Dedifferentiated amniotic fluid mesenchymal stem cell (primary cell): ENCODE data around the gene CATSPERD.
A peak's percentile ranks its signal among the peaks of the same experiment; 100 is the strongest.
"Not testable (repeated sequence)": the region's sequence is repeated elsewhere in the genome, so short reads cannot be mapped to it uniquely, and the experiment has no call there.

Experiments
- DNase-seq: peaks from one replicate; pipeline ENCODE4 v3.0.0-alpha.2; 2016; ENCODE audit errors: extremely low spot score

Gene CATSPERD

DNA sequence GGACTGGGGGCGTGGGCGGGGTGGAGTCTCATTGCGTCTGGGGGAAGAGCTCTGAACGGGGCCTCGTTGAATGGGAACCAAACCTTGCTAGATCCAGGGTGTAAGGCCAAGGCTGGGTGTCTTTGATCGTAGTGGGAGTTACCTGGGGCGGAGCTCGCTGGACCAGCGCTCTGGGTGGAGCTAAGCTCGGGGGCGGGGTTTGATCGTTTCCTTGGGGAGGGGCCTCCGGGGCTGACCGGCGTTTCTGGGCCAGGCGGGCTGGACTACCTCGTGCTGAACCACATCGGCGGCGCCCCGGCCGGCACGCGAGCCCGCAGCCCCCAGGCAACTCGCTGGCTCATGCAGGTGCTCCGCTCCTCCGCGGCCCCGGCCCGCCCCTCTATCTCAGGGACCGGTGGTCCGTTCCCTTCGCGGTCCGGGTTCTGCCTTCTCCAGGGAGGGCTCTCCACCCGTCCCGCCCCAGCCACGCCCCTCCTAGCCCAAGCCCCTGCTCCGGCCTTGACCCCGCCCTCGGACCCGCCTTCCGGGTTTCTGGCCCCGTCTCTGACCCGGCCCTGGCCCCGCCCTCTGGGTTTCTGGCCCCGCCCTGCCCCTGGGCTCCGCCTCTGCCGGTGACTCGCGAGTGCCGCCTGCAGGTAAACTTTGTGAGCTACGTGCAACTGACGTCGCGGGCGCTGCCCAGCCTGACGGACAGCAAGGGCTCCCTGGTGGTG is 33.6 kb upstream of the CATSPERD start:
- DNase-seq, result peak; percentile 82

DNA sequence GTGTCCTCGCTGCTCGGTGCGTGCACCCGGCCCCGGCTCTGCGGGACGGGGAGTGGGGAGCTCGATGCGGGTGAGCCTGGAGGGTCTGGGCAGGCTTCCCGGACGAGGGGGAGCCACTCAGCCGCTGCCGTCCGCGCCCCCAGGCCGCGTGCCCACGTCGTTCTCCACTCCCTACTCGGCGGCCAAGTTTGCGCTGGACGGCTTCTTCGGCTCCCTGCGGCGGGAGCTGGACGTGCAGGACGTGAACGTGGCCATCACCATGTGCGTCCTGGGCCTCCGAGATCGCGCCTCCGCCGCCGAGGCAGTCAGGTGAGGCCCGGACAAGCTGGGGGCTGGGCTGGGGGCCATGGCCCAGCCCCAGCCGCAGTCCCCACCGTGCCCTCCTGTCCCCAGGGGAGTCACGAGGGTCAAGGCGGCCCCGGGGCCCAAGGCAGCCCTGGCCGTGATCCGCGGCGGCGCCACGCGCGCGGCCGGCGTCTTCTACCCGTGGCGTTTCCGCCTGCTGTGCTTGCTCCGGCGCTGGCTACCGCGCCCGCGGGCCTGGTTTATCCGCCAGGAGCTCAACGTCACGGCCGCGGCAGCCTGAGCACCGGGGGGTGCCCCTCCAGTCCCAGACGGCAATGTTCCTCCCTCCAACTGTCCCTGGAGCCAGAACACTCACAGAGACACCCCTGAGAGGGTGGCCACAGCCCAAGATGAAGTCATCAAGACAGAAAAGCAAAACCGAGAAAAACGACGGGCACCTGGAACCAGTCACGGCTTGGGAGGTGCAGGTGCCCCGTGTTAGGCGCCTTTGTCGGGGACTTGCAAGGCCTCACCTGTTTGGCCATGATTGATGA is 32.9 kb upstream of the CATSPERD start:
- no peak for DNase-seq

DNA sequence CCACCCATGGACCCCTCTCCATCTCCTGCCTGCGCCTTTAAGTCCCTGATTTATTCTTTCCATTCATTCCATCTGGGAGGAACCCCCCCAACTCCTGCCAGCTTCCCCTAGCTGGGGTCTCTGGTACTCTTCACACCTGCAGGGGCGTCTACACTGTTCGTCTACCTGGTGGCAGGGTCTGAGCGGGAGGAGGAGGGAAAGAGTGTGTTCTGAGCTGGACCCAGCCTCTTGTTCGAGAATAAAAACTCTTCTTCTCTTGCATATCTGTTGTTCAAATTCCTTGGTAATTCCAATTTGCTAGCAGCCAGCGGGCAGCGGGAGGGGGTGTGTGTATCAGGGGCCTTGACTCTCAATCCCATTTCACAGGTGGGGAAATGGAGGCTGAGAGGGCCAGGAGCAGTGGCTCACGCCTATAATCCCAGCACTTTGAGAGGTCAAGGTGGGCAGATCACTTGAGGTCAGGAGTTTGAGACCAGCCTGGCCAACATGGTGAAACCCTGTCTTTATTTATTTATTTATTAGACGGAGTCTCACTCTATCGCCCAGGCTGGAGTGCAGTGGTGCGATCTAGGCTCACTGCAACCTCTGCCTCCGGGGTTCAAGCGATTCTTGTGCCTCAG is 32.1 kb upstream of the CATSPERD start:
- DNase-seq, result not testable (repeated sequence)

DNA sequence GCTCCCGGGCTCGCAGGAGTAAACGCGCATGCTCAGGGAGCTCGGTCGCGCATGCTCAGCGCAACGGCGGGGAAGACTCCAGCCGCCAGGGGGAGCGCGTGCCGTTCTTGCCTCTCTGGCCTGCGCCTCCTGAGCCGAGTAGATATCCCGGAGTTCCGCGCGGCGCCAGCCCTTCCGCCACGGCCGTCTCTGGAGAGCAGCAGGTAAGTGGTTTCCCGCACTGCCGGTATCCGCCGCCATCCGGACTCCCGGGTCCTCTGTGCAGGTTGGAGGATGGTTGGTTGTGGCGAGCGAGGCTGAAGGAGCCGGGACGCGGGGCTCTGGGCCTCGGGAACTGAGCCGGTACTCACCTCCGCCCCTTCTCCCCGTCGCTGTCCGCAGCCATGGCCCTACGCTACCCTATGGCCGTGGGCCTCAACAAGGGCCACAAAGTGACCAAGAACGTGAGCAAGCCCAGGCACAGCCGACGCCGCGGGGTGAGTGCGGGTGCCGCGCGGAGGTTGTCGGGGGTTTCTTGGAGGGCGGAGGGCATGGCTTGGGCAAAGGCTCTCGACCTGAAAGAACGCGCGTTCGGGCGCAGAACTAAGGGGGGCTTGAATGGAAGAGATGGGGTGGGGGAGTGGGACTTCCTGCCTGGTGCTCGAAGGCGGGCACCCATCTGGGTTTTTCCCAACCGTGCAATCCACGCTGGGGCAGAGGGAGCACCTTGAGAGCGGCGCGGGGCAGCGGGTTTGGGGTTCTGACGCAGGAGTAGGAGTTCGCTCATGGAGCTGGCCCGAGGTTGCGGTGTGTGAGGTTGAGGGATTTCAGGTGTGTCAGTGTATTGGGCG is 30.1 kb upstream of the CATSPERD start, which contains the start of gene RPL36:
RPL36 (plus strand) TSS at position 171 of the 830 bp plus-strand sequence; CDS start at position 384, 213 bp downstream.
- peak; percentile 95 for DNase-seq

DNA sequence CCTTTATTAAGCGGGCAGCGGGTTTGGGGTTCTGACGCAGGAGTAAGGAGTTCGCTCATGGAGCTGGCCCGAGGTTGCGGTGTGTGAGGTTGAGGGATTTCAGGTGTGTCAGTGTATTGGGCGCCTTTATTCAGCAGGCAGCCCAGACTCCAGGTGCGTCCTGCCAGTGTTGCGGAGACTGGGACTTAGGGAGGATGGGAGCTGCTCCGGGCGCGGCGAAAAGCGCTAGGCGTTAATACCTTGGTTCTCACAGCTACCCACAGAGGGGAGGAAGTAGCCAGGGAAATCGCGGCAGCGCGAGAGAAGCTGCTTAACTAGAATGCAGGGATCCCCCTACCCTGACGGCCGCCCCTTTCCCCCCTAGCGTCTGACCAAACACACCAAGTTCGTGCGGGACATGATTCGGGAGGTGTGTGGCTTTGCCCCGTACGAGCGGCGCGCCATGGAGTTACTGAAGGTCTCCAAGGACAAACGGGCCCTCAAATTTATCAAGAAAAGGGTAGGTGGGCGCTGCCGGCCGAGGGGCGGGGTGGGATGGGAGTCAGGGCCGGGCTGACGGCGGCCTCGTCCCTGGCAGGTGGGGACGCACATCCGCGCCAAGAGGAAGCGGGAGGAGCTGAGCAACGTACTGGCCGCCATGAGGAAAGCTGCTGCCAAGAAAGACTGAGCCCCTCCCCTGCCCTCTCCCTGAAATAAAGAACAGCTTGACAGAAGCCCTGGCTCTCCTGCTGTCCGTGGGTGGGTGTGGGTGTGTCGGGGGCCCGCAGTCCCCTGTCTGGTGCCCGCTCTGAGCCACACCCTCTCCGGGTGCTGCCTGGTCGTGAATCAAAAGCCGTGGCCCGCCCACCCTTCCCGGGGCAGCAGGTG is 29.2 kb upstream of the CATSPERD start:
- DNase-seq, result no peak

DNA sequence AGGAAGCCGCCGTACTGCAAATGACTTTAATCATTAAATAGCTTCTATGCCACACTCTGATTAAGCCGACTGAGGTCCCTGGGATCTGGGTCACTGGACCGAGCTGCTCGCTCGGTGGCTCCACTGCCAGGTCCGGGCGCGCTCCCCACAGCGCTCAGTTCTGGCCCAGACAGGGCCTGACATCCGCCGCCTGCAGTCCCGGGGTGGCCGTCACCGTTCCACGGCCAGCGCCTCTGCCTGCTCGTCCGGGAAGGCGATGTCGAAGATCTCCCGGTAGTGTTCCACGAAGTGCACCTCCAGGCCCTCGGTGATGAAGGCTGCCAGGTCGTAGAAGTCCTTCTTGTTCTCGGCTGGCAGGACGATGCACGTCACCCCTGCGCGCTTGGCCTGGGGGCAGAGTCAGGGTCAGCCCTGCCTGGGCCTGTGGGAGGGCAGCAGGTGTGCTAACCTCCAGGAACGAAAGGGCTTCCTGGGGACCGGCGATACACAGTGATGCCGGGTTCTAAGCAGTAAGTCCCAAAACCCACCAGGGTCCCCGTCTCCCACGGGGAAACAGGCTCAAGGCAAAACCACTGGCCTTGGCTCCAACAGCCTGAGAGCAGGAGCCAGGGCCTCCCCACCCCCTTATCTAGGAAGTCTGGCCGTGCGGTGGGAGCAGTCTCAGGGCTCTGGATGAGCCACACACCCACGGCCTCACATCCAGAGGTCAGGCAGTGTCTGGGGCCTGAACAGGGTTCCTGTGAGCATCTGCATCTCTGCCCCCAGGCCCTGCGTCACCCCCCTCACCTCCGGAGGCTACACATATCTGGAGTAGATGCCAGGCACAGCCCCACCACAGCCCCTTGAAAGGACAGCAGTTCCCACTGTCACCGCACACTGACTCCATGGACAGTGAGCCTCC is 28.4 kb upstream of the CATSPERD start:
- DNase-seq, result no peak

DNA sequence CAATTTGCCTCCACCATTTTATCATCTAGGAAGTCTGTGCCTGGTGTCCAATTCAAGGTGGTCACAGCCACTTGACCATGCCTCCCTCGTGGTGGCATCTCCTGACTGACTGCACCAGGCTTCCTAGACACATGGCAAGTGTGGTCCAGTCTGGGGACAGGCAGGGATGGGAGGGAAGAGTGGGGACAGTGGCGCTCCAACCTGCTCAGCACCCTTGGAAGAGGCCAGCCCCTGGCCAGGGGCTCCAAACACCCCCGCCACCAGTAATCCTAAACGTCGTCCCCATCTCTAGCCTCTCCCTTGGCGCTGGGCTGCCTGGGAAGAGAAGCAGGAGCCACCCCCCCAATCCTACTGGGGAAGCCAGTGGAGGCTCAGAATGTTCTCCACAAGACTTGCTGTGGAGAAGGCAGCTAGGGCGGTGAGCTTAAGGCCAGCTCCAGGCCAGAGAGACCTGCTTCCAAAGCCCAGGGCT is 27.7 kb upstream of the CATSPERD start:
- no peak for DNase-seq

DNA sequence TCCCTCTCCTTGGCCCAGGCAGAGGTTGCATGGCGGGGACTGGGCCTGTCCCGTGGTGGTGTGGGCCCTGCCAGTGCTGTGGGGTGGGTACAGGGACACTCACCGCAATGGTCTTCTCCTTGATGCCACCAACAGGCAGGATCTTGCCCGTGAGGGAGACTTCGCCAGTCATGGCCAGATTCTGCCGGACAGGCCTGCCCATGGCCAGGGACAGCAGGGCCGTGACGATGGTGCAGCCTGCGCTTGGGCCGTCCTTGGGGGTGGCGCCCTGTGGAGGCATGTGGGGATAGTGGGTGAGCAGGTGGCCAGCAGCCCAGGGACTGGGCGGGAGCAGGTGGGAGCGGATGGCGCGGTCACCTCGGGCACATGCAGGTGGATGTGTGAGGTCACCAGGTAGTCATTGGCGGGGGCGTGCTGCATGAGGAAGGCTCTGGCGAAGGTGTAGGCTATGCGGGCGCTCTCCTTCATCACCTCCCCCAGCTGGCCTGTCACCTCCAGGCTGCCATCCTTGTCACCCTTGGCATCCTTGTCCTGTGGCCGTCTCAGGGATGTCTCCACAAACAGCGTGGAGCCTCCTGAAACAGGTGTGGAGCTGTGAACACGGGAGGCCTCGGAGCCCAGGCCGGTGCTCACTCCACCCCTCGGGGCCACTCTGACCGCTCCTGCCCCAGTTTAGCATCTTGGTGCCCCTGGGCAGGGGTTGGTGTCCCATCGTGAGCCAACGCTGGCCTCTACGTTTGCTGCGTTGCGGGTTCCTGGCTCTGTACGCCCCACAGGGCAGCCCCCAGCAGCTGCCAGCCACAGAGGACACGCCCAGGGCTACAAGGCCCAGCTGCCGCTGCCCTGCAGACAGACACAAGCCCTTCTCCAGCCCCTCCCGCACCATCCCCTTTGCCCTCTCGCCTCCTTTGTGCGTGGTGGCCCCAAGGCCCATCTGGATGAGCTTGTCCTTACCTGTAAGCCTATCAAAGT is 27.0 kb upstream of the CATSPERD start:
- no peak for DNase-seq

DNA sequence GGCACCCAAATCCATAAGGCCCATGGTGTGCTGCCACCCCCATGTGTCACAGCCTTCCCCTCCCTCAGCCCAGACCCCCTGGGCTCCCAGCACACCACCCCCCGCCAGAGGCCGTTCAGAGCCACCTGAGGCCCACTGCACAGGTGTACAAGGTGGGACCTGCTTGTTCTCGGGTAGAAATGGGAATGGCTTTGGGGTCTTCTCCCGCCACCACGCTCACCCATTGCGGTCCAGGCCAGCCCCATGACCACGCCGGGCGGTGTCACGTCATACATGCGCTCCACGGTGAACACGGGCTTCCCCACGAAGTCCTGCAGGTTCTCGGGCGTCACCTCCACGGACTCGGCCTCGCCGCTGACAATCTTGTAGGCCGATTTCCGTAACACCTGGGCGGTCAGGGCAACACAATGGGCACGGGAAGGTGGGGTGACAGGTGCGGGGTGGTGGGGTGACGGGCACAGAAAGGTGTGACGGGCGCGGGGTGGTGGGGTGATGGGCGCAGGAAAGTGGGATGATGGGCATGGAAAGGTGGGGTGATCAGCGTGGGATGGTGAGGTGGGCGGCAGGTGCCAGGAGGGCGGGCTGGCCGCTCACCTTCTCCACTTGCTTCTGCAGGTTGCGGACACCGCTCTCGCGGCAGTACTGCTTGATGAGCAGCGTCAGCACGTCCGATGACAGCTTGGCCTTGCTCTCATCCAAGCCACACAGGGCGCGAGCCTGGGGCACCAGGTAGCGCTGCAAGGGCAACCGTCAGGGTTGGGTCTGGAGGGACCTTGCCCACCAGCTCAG is 26.1 kb upstream of the CATSPERD start:
- no peak for DNase-seq

DNA sequence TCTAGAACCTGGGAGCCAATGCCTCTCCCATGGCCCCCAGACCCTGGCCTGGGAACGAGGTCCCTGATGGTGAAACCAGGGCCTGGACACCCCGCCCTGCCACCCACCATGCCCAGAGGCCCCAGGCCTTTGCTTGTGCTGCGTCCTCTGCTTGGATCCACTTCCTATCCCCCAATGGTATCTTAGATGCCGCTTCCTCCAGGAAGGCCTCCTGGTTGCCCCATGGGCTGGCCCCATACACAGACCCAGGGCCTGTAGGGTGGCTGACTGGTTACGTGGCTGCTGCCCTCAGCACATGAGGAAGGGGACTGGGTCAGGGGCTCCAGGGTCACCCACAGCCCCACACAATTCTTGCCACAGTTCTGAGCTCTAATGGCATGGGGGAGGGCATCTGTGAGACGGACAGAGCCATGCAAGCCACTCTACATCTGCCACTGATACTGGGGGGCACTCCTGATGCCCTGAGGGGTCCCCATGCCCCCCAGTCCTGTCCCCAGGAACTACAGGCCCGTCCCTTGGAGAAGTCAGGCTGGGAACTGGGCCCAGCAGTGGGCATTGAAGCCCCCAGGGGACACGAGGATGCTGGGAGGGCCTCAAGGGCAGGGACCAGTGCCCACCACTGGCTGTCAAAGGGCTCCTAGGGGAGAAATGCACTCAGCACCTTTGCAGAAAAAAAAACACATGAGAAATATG is 25.3 kb upstream of the CATSPERD start:
- DNase-seq, result no peak

DNA sequence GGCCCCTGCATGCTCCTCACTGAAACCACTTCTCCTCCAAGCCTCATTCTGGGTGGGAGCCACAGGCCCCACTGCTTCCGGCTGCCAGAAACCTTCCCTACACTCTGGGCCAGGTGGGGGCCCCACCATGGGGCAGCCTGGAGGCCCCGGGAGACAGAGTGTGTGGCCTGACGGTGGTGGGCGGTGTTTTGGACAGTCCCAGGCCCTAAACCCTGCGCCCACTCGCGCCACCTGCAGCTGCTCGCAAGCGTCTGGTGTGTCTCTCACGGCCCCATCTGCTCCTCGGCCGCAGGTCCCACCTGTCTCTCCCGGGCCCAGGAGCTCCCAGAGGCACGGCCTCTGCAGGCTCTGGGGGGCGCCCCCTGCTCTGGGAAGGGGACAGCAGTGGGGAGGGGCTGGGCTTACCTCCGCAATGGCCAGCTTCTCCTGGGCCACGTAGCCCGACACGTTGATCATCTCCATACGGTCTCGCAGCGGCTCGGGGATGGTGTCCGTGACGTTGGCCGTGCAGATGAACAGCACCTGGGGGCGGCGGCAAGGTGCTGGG is 24.7 kb upstream of the CATSPERD start:
- no peak for DNase-seq

DNA sequence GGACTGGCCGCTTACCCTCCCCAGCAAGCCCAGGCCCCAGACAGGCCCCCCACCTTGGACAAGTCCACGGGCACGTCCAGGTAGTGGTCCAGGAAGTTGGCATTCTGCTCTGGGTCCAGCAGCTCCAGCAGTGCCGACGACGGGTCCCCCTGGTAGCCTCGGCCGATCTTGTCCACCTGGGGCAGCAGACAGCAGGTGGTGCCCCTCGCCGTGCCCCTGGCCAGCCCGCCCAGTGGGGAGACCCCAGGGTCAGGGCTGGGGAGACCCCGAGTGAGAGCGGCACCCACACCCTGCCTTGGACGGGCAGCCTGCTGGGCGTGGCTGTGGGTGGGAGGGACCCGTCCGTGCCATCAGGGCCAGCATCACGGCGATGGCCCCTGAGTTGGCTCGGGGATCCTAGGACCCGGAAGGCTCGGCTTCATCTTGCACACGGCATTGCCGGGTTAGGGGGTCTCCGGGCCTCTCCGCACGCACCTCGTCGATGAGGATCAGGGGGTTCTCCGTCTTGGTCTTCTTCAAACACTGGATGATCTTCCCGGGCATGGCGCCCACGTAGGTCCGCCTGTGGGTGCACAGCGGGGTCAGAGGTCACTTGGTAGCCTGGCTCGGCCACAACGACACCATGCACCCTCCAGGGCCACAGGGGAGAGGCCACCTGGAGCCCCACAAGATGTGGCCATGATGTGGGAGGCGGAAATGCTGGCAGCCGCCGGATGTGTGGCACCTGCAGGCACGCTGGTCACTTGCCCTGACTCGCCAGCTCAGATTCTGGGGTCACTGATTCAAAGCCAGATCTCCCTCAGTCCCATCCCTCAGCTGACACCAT is 24.0 kb upstream of the CATSPERD start:
- DNase-seq, result no peak

DNA sequence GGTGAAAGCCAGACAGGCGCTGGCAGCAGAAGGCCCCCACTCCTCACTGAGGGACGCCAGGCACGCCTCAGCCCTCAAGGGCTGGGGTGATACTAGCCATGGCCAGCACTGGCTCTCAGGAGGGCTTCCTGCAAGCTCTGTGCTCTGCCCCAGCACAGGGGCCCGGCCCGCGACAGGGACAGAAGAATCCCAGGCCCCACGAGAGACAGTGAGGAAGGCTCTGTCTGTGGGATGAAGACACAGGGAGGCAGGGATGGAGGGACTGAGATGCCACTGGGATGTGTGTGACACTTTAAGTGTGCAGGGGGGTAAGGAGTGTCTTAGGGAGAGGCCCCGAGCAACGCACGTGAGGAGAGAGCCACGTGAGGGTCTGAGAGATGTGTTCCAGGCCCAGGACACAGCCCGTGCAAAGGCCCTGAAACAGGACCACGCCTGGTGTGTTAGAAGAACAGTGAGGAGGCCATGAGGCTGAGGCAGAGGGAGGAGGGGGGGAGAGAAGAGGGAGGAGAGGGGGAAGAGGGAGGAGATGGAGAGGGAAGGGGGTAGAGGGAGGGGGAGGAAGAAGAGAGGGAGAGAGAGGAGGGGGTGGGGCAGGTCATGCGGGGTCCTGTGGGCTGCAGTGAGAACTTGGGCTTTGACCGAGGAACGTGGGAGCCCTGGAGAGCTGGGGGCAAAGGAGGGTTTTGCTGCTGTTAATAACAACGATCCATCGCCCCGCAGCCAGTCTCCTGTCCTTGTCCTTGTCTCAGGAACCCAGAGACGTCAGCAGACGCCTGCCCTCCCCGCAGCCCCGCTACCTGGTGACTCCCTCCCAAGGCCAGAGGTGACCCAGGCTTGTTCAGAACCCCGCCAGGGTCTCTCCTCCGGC is 23.2 kb upstream of the CATSPERD start:
- DNase-seq, result no peak

DNA sequence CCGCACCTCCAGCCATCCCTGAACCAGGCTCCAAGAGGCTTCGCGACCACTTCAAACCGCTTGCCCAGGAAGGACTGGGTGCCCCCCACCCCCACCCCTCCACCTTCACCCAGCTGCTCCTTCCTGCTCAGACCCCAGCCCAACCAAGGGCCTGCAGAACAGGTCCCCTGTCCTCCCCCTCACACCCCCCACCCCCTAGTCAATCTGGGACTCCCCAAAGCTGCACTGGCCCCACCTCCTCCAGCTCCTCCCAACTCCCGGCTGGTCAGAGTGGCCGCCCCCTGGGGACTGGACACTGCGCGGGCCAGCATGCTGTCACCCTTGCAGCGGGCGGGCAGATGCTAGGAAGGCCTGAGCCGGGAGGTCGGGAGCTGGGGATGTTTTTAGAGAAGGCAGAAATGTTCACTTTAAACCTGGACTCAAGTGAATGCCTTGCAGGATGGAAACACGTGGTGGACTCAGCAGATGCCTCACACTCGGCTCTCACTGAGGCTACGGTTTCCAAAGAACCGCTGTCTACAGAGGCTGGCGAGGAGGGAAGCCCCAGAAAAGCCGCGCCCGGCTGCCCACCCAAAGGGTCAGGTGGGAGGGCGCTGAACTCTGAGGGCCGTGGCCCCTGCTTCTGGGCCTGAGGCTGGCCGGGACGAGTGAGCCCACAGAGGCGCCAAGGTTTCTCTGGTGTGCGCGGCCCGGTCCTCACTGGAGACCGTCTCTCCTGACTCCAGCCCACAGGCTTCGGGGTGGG is 22.4 kb upstream of the CATSPERD start:
- DNase-seq, result no peak
